Right hindlimb (tissue), 1 donor: Measurements from ENCODE around the gene UHRF1.
"Not testable (repeated sequence)": the region's sequence is repeated elsewhere in the genome, so short reads cannot be mapped to it uniquely, and the experiment has no call there.

Source experiments
- DNase-seq: peaks from one replicate; pipeline ENCODE4 v3.0.0-alpha.2; 2018

The UHRF1 gene

DNA sequence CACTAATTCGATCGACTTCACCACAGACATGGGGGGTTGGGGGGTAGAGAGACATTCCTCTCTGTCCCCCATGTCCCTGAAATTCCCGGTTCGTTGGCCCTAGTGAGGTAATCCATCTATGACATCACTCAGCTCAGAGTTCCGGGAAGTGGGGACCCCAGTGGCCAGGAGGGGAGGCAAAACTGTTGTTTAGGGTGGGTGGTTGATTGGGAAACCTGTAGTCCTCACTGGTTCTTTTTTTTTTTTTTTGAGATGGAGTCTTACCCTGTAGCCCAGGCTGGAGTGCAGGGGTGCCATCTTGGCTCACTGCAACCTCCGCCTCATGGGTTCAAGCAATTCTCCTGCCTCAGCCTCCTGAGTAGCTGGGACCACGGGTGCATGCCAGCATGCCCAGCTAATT lies 6.5 kb upstream of the UHRF1 start, which contains the start of gene ARRDC5:
ARRDC5 (minus strand) TSS at position 101 of the 400 bp plus-strand sequence; CDS start at position 30, 71 bp downstream.
- no peak for DNase-seq

DNA sequence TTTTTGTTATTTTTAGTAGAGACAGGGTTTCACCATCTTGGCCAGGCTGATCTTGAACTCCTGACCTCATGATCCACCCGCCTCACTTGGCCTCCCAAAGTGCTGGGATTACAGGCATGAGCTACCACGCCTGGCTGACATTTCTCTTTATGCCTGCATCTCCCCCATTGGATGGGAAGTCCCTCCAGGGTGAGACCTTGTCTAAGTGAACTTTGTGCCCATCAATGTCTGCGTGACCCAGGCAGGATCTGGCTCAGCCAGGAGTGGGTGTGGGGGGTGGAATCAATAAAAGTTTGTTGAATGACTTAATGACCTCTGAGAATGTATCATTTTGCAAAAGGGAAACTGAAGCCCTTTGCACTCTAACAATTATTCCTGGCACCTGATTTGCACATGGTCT lies 4.8 kb upstream of the UHRF1 start:
- no peak for DNase-seq

DNA sequence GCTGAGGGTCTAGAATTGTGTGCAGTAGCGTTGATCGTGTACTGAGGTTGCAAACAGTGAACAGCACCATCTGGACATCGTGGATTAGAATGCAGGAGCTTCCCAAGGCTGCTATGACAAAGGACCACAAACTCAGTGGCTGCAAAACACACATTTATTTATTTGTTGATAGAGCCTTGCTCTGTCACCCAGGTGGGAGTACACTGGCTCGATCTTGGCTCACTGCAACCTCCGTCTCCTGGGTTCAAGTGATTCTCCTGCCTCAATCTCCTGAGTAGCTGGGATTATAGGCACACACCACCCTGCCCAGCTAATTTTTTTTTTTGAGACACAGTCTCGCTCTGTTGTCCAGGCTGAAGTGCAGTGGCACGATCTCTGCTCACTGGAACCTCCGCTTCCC lies 2.3 kb upstream of the UHRF1 start:
- DNase-seq: no peak

DNA sequence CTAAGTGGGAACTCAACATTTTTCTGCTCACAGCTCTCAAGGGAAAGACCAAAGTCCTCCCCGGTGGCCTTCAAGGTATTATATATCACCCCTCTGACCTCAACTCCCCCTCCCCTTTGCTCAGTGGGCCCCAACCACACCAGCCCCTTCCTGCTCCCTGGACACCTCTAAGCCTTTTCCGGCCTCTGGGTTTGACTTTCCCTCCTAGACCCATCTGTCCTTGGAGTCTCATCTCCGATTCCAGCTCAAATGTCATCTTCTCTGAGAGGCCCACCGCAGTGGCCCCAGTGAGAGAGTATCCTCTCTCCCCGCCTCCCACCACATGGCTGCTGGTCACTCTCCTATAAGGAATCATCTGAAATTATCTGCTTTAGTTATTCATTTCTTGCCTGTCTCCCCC lies 941 bp upstream of the UHRF1 start:
- DNase-seq: no peak

DNA sequence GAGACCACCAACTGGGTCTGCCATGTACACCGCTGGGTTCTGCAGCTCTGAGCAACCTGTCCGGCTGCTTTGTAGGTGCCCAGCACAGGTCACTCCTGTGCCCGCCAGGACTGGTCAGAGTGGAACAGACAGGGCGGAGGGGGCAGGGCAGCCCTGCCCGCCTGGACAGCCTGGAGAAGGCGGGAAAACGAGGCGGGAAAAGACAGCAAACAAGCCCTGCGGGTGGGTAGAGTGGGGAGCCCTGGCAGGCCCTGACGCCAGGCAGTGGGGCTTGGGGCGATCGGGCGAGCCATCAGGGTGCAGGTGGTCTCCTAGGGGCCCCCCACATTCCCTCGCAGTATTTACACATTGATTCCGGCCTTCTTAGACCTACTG lies 533 bp upstream of the UHRF1 start:
- DNase-seq: no peak

DNA sequence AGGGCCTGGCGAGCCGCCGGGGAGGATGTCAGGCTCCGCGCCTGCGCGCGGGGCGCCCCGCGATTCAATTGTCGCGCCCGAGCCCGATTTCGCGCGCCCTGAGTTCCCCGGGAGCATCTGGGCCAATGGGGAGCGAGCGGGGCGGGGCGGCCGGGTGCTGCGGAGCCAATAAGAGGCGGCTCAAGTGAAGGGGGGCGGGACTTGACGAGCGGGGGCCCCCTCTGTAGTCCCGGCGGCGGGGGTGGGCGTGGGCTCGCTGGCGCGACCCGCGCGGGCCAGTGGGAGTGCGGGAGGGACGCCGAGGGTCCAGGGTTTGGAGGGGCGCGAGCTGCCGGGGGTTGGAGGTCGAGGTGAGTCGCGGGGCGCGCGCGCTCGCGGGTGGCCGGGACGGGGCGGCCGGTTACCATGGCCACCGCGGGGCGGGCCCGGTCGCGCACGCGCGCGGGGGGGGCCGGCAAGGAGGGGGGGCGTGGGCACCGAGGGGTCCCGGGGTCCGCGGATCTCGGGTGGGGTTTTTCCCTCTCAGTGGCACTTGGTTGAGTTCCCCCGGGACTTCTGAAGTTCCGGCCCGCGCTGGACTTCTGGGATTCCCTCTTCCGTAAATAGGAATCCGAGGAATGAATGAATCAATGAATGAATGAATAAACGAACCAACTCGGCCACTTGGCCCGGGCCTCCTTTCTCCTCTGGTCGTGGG lies 744 bp downstream of the UHRF1 start:
- DNase-seq: peak; percentile 95

DNA sequence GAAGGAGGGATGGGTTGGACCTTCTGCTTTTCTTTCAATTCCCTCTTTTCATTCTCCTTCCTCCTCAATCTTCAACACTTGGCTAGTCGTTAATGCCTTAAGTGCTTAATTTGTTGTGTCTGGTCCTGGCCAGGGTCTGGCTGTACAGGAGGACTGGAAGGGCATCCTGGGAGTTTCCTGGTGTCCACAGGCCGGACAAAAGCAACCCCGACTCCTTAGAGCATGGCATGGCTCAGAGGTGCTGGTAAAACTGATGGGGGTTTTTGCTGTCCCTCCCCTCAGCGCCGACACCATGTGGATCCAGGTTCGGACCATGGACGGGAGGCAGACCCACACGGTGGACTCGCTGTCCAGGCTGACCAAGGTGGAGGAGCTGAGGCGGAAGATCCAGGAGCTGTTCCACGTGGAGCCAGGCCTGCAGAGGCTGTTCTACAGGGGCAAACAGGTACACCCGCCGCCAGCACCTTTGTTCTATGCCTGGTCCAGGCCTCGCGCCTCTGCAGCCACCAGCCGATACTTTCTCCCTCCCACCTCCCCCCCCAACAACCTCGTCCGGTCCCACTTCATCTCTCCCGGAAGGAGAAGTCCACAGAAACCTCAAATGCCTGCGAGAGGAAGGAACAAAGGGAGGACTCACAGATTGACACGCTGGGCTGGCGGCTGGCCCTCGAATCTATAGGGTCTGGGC lies 1.4 kb downstream of the UHRF1 start:
- no peak for DNase-seq

DNA sequence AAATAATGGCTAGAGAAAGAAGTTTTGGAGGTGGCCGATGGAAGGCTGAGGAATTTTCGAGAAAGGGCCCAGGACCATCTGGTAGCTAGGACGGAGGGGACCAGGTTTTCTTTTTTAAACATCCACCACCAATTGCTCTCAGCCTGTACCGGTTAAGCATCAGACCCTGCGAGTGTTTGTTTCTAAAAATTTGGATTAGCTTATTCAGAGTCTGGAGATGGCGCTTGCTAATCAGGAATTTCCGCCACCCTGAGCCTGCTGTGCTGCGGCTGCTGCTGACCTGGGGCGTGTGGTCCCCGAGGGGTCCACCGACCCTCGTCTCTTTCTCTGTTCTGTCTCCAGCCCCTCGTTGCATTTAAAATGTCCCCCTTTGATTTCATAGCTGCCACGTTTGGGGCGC lies 2.0 kb downstream of the UHRF1 start:
- no peak for DNase-seq

DNA sequence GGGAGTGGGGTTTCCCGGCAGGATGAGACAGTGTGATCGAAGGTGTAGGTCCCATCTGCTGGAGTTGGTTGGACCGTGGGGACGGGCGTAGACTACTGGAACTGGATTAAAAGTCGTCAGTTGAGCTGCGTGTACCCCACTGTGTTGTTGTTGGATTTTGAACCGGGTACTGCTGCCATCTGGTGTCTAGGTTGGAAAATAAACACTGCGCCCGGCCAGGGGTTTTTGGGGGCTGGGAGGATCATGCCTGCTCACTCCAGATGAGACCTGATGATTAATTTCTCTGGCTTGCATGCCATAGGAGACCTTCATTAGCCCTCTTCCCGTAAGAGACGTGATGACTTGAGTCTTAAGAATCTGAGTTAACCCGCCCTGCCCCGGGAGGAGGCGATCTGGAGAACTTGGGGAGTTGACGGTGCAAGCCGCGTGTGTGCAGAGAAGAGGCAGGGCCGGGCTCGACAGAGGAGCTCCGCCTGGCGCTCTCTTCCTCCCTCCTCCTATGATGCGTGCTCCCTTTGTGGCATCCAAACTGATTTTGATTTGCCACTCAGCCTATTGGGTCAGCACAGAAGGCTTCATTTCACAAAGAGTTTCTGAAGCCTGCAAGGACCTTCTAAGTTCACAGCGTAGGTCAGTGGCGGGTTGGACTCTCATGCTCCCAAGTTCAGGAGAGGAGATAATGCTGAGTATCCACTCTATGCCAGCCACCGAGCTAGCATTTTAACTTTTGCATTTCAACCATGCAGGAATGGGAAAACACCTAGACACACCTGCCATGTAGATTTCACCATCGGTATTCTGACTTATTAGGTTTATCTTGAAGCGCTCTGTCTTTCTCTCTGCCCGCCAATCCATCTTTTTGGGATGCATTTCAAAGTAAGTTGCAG lies 2.7 kb downstream of the UHRF1 start:
- peak; percentile 73 for DNase-seq

DNA sequence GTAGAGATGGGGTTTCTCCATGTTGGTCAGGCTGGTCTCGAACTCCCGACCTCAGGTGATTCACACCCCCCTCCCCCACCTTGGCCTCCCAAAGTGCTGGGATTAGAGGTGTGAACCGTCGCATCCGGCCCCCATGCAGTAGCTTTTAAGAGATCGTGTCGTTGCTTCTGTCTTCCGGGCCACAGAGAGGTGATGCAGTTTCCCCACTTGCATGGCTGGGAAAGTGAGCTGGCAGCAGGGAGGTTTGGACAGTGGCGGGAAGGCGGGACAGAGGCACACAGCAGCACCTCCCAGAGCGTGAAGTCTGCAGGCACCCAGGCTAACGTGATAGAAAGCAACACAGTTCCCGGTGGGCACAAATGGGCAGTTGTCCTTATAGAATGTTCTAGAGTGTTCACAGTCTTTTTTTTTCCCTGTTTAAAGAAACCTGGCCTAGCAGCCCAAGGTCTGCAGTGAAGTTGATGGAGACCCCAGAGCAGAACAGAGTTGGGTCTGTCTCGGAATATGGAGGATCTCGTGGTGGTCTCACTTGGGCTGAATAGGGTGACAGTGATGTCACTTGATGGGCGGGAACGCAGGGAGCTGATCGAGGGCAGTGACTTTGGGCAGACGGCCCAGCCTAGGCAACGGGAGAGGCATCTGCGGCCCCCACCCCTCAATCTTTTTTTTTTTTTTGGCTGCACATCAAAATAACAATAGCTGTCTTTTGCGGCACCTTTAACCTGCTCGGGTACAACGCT lies 4.9 kb downstream of the UHRF1 start:
- no peak for DNase-seq

DNA sequence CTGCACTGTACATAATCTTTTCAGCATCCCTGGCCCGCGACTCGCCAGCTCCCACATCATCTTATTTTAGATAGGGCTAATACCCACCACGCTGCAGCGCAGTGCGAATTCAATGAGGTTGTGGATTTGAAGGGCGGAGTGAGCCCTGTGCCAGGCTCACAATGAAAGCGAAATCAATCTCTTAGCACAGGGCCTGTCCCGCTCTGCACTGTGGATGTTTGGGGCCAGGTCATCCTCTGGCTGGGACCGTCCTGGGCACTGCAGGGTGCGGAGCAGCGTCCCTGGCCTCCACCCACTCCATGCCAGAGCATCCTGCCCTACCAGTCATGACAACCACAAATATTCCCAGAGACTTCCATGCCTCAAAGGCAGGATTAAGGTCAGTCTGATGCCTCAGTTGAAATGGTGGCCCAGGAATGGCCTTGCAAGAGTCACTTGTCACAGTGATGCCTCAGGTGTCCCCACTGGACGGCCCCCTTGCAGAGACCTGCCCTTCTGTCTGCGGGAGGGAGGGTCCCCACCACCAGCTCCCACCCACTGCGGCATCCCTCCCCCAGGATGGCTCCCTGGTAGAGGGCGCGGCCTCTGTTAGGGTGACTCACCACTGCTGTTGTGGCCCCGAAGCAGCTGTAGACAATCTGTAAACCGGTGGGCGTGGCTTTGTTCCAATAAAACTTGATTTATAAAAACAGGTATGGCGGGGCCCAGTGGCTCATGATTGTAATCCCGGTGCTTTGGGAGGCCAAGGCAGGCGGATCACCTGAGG lies 5.6 kb downstream of the UHRF1 start:
- no peak for DNase-seq

DNA sequence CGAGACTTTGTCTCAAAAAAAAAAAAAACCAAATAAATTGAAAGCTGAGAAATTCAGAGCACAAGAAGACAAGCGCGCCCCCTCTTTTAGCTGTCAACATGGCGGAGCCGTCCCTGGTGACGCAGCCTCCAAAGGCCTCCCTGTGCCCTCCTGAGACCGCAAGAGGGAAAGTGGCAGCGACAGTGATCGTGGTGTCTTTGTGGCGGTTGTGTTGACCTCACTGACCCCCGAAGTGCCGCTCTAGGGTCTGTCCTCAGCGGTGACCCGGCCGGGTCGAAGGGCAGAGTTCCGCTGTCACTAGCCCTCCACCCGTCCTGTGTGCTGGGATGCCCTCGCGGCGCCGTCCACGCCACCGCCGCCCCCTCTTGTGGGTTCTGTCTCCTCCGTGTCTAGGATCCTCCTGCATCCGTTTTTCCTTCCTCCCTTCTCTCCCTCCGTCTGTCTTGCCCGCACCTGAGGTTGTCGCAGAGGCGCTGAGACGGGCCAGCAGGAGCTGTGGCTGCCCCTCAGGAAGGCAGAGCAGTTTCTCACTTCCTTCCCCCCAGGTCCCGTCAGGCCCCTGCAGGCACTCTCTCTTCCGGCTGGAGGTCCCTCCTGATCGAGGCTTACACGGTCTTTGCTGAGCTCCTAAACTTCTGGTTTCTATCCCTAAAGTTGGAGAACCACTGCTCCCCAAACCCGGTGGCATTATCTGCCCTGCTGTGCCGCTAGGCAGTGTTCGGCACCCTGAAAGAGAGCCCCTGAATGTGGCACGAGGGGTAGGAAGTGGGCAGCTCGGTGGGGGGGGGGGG lies 7.2 kb downstream of the UHRF1 start:
- DNase-seq: no peak

DNA sequence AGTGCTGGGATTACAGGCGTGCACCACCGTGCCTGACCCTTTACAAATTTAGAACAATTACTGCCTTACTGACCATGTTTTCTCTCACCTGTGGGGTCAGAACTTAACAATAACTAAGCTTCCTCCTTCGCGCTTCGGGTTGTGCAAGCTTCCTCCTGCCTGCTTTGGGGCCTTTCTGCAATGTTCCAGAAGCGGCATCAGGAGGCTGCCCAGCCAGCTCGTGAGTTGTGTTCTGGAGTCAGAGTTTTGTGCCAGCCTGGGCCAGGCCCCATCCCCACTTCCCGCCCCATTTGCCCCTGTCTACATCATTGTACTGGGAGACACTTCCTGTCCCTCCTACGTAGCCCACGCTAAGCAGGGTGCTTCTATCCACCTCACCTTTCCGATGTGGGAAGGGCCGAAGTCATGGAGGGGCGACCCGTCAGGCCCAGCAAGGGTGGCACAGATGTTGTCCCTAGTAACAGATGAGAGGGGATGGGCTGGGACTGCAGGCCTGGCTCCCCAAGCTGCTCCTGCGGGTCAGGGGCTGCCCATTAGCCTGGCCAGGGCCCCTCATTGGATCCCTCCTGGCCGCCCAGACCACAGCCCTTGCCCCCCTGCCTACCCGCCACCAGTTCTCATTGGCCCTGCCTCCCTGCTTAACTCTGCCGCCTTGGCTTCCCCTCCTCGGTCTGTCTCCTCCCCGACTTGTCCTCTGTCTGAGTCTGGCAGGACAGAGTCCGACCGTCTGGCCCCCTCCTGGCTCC lies 13.4 kb downstream of the UHRF1 start:
- DNase-seq: no peak

DNA sequence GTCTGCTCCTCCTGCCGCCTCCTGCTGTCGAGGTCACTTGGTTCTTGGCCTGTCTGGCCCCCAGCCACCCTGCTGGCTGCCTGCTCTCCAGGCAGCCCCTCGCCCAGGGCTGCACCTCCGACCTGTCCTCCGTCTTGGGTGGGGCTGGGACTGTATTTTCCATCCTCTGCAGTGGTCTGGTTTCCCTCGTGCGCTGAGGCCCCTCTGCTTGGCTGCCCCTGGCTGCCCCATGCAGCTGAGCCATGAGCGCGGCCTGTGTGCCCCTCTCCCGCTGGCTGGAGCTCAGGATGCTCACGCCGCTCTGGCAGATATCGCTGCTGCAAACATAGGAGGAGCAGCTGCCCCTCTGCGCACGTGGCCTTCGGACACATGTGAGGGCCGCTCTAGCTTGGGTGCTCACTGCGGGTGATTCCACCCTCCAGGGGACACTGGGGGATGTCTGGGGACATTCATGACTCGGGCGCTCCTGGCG lies 14.0 kb downstream of the UHRF1 start:
- DNase-seq: no peak

DNA sequence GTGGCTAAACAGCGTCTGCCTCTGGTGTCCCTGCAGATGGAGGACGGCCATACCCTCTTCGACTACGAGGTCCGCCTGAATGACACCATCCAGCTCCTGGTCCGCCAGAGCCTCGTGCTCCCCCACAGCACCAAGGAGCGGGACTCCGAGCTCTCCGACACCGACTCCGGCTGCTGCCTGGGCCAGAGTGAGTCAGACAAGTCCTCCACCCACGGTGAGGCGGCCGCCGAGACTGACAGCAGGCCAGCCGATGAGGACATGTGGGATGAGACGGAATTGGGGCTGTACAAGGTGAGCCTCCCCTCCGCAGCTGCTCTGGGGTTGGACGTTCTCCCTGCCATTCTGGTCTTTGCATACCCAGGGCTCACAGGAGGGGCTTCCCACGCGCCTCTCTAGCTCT lies 19.9 kb downstream of the UHRF1 start:
- no peak for DNase-seq

DNA sequence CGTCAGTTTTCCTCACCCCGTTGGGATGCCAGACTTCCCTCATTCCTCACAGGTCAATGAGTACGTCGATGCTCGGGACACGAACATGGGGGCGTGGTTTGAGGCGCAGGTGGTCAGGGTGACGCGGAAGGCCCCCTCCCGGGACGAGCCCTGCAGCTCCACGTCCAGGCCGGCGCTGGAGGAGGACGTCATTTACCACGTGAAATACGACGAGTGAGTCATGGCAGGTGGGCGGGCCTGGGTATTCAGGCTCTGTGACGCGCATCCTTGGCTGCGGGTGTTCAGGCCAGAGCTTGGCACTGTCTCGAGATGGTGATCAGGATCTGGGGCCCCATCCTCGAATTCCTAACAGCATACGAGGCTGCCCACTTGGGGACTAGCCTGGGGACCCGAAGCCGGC lies 21.4 kb downstream of the UHRF1 start:
- DNase-seq: no peak

DNA sequence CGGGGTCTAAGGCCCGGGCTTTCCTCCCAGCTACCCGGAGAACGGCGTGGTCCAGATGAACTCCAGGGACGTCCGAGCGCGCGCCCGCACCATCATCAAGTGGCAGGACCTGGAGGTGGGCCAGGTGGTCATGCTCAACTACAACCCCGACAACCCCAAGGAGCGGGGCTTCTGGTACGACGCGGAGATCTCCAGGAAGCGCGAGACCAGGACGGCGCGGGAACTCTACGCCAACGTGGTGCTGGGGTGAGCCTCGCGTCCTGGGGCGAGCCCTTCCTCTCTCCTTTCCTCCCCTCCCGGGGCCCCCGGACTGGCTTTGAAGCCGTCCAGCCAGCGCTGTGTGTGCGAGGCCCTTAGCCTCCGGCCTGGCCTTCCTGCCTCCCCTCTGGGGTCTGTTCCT lies 23.4 kb downstream of the UHRF1 start:
- DNase-seq: no peak

DNA sequence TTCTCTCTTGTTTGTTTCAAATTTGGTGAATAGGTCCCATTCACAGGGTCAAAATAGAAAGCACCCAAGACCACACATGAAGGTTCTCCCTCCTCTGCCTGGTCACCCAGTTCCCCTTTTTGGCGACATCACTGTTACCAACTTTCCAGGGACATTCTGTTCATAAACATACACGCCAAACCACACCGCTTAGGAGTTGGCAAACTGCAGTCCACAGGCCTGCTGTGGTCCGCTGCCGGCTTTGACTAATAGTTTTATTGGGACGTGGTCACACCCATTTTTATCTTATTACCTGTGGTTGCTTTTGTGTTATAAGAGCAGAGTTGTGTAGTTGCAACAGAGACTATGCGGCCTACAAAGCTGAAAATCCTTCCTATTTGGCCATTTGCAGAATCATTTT lies 24.2 kb downstream of the UHRF1 start:
- no peak for DNase-seq

DNA sequence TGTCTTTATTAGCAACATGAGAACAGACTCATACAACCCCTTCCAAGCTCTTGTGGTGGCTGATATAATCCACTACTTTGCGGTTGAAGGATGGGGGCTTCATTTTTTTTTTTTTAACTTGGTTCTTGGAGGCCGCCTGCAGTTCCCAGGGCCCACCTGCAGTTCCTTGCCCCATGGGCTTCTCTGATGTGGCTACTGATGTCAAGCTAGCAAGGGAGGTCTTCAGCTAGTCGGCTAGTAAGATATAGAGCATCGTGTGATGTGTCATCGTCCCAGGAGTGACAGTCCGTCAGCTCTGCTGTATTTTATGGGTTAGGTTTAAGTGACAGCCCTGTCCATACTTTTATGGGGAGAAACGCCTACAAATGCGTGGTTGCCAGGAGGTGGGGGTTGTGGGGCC lies 26.1 kb downstream of the UHRF1 start:
- no peak for DNase-seq

DNA sequence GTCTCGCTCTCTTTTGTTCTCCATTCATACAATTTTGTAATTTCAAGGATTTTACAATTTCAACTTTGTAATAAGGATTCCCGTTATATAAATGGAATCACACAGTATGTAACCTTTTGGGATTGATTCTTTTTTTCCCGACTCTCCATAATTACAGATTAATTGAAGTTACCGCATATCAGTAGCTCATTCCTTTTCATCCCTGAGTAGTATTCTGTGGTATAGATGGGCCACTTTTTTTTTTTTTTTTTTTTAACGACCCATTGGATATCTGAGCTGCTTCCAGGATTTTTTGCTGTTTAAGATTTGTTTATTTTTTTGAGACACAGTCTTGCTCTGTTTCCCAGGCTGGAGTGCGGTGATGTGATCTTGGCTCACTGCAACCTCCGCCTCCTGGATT lies 27.8 kb downstream of the UHRF1 start:
- no peak for DNase-seq

DNA sequence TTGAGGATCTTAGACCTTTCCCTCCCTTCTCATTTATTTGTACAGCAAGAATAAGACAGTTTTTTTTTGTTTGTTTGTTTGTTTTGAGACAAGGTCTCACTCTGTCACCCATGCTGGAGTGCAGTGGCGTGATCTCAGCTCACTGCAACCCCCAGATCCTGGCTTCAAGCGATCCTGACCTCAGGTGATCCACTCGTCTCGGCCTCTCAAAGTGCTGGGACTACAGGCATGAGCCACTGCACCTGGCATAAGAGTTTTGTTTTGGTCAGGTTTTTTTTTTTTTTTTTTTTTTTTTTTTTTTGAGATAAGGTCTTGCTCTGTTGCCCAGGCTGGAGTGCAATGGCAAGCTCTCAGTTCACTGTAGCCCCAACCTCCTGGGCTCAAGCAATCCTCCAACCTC lies 29.2 kb downstream of the UHRF1 start:
- not testable (repeated sequence) for DNase-seq
